ENCODE data around the gene C17orf58.

DNA sequence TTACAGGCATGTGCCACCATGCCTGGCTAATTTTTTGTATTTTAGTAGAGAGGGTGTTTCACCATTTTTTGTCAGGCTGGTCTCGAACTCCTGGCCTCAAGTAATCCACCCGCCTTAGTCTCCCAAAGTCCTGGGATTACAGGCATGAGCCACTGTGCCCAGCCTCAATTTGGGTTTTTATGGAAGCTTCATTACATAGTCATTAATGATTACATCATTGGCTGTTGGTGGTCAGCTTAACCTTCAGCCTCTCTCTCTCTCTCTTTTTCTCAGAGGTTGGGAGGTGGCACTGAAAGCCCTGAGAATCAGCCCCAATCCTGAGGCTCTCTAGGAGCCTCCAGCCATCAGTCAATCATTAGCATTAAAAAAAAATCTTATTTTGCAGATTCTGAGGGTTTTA is 45.3 kb downstream of the C17orf58 start:
- TF ChIP-seq SUZ12 (IDR thresholded peaks at IDR 0.05) = no peak
- TF ChIP-seq, protein P1, sequence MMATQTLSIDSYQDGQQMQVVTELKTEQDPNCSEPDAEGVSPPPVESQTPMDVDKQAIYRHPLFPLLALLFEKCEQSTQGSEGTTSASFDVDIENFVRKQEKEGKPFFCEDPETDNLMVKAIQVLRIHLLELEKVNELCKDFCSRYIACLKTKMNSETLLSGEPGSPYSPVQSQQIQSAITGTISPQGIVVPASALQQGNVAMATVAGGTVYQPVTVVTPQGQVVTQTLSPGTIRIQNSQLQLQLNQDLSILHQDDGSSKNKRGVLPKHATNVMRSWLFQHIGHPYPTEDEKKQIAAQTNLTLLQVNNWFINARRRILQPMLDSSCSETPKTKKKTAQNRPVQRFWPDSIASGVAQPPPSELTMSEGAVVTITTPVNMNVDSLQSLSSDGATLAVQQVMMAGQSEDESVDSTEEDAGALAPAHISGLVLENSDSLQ (IDR thresholded peaks at IDR 0.05) = no peak
- TF ChIP-seq TARDBP (IDR thresholded peaks at IDR 0.05) = no peak

All from HEK293T (cell line).